ENCODE data around the gene CDHR4.
A peak's percentile ranks its signal among the peaks of the same experiment; 100 is the strongest.
"Not testable (repeated sequence)": the region's sequence is repeated elsewhere in the genome, so short reads cannot be mapped to it uniquely, and the experiment has no call there.

Gene CDHR4

GRCh38 chr3:49803465-49804140, 3.9 kb upstream of the CDHR4 start:
- DNase-seq: peak in 1 of 4 experiments; percentile 20

DNA sequence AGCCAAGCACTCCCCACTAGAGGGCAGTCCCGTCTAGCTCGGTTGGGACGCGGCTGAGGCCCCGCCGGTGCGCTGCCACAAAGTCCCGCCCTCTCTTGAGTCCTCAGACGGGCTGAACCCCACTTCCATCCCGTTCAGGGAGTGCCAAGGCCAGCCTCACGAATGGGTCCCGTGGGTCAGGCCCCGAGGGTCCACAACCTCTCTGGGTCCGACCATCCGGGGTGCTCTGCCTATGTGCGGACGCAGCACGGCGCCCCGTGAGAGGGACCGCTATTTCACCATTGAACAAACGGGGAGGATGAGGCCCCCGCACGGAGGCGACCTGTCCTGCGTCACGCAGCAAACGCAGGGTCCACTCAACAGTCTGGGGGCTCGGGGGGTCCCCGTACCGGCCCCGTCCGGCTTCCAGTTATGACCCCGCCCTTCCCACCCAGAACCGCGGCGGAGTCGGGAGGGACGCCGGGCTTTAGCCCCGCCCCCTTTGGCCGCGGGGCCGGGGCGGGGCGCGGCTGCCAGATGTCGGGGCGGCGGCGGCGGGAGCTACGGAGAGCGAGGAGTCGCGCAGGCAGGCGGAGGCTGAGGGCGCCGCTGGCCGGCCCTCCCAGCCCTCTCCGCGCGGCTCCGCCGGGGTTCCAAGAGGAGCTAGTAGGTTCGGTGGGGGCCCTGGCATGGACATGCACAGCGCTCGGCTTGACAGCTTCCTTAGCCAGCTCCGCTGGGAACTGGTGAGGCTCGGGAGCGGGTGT, 3.2 kb upstream of the CDHR4 start, which contains the start of gene INKA1:
INKA1 (plus strand) TSS at position 543 of the 746 bp plus-strand sequence; CDS start at position 675, 132 bp downstream.
- peak; percentile 60 to 86 (median 78) for DNase-seq

DNA sequence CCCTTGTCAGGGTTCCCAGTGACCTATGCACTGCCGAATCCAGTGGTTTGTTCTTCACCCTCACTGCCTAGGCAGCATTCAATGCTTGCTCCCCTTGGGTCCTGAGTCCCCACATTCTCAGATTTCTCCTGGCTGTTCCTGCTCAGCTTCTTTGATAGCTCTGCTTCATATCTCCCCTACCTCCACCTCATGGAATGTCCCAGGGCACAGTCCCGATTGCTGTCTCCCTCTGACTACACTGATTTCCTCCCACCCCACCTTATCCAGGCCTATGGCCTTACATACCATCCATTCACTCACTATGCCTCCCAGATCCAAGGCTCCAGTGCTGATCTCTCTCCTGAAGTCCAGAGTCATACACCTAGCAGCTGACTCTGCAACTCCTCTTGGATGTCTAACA, 1.5 kb upstream of the CDHR4 start:
- no peak for DNase-seq

DNA sequence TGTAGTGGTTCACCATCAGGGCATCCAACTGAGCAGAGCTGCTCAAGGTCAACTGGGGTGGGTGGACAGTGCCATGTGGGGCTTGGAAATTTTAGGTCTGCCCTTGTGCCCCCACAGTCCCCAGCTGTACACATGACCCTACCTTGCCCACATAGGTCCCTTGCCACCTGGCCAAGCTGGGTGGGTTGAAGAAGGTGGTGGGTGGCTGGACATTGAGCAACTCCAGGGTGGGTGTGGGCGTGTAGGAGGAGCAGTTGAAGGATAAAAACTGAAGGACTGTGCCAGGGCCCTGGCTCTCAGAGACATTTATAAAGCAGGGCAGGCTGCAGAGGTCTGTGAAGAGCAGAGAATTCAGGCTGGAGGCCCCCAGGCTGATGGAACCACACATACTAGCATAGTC, 568 bp downstream of the CDHR4 start:
- no peak for DNase-seq

- no peak for DNase-seq
Observed at GRCh38 chr3:49794926-49795905, 4.5 kb downstream of the CDHR4 start.

- DNase-seq: no peak
Observed at GRCh38 chr3:49794431-49794830, 5.2 kb downstream of the CDHR4 start.

- no peak for DNase-seq
Observed at GRCh38 chr3:49793486-49794085, 6.1 kb downstream of the CDHR4 start.

DNA sequence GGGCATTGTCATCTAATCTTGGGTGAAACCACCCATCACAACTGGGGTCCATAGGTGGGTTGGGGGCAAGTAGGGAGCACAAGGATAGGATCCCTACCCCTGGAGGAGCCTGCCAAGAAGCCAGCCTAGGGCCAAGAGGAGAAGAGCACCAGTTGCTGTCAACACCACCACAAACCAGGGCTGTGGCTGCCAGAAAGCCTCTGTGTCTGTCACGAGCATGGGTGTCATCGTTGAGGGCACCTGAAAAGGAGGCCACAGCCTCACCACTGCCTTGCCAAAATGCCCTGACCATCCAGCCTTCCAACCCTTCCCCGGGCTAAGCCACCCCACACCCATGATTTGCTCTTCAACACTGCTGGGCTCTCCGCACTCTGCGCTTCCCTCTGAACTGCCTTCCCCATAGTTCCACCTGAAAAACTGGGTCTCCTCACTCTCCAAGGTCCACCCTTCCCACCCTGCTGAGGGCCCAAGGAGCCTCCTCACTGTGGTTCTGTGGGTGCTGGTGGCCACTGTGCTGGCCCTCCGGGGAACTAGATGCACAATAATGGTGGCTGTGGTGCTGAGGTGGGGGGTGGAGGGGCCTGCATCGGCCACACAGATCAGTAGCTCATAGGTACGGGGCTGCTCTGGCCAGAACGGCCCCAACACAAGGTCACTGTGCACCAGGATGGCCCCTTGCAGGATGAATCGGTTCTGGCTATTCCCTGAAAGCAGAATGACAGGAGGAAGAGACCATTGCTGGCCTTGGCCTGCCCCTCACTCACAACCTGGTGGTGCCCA, 7.1 kb downstream of the CDHR4 start:
- no peak for DNase-seq

GRCh38 chr3:49791571-49791970, 8.1 kb downstream of the CDHR4 start:
- DNase-seq: no peak

DNA sequence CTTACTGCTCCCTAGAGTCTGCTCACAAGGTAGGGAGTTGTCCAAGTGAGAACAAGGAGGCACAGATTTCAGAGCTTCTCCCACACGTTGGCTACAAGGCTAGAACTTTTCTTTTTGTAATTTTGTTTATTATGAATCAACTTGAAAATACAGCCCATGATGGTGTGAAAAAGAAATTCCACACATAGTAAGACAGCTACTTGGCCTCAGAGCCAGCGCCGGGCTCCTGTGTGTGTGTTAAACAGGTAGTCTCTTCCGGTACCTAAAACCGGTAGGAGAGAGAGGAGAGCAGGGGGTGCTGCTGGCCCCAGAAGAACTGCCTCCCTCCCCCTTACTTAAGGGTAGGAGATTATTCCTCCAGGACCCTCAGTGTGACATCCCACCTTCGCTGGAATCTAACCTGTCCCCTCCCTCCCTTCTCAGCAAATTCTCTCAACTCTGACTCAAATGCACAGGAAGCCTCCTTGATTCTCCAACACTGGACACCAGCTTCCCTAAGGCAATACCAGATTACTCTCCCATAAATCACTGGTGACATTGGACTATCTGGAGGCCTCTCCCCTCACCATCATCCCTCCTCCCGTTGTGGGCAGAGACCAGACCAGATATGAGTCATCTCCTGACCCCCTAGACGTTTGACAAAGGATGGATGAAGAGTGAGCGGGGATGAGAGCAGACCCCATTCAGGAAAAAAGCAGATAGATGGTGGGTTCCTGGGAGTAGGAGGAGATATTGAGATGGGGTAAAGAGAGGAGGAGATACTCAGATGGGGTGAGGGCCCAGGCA, 8.9 kb downstream of the CDHR4 start:
- no peak for DNase-seq

- DNase-seq: no peak
Observed at GRCh38 chr3:49788056-49788455, 11.6 kb downstream of the CDHR4 start.

DNA sequence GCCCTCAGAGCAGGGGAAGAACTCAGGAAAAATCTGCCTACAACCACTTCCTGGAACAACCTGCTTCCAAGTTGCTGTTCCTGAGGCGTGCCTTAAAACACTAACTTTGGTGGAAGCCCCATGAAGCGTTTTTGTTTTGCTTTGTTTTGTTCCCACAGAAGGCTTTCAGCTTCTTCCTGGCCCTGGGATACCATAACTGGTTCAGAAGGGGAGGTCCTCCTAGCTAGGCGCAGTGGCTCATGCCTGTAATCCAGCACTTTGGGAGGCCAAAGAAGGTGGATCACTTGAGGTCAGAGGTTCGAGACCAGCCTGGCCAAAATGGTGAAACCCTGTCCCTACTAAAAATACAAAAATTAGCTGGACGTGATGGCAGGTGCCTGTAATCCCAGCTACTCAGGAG, 12.1 kb downstream of the CDHR4 start:
- no peak for DNase-seq

DNA sequence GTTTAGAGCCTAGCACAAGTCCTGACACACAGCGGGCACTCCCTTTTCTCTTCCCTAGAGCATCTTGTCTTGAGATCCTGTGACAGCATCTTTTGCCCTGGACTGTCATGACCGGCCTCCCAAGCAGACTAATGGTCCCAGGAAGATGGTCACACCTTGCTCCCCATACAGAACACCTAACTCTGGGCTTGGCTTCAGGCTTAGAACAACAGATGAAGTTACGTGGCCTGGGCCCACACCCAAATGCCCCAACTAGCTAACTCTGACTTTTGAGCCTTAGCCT, 12.6 kb downstream of the CDHR4 start:
- no peak for DNase-seq

- peak; percentile 98 to 99 (median 98) for DNase-seq
Observed at GRCh38 chr3:49786357-49787181, 13.1 kb downstream of the CDHR4 start, which contains the start of gene IP6K1. Gene IP6K1, minus strand, starts transcription at chr3:49786542. Its CDS starts 38,502 bp downstream, at chr3:49748040.

- DNase-seq: no peak
Observed at GRCh38 chr3:49785565-49786356, 13.9 kb downstream of the CDHR4 start.

- DNase-seq: not testable (repeated sequence)
Observed at GRCh38 chr3:49782277-49782676, 17.4 kb downstream of the CDHR4 start.

DNA sequence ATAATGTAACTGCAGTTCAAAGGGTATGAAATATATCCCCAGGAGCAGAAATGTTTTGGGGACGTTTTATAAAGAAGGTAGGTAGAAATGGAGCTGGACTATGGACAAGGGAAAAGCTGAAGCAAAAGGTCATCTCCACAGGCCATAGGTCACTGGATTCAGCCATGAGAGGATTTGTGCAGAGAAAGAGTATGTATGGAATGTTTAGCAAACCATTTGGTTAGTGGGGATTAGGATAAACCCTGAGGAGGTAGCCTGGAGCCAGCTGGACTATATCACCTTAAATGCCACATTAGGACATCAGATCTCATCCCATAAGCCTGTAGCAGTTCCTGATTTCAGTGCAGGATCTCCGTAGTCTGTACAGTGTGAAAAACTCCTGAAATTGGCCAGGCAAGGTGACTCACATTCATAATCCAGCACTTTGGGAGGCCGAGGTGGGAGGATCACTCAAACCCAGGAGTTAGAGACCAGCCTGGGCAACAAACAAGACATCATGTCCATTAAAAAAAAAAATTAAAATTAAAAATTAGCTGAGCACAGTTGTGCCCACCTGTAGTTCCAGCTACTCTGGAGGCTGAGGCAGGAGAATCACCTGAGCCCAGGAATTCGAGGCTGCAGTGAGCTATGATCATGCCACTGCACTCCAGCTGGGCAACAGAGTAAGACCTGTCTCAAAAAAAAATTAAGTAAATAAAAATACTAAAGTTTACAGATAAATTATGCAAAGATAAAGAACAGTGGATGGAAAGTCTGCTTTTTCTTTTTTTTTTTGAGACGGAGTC, 18.1 kb downstream of the CDHR4 start:
- DNase-seq: no peak

DNA sequence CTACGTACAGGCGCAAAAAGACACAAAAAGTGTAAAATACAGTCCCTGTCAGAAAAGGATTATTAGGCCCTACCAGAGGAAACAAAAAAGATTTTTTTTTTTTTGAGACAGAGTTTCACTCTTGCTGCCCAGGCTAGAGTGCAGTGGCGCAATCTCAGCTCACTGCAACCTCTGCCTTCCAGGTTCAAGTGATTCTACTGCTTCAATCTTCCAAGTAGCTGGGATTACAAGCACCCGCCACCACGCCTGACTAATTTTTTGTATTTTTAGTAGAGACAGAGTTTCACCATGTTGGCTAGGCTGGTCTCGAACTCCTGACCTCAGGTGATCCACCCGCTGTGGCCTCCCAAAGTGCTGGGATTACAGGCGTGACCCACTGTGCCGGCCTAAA, 18.7 kb downstream of the CDHR4 start:
- DNase-seq: not testable (repeated sequence)
